Ascending aorta (tissue), 2 donors: ENCODE data around the gene DCUN1D3. TPM values are rescaled to one million over a fixed set of nuclear protein-coding genes. Genes with fewer than 3 reads are reported as not detected.
A peak's percentile ranks its signal among the peaks of the same experiment; 100 is the strongest.
"Not testable (repeated sequence)": the region's sequence is repeated elsewhere in the genome, so short reads cannot be mapped to it uniquely, and the experiment has no call there.

Experiments
- DNase-seq, 2 donors: peaks; one replicate each; pipeline ENCODE4 v3.0.0-alpha.2; 2019; ENCODE audit warnings: low spot score in 2 of 2
- H3K27ac ChIP-seq, 2 donors: fragments of 200-600 bp; sonication (generic); one replicate each; pipeline ENCODE4 v1.5.1; 2016 to 2017; ENCODE audit warnings: mild to moderate bottlenecking in 1 of 2
- H3K27me3 ChIP-seq: fragments of 200-600 bp; sonication (generic); one replicate; pipeline ENCODE4 v1.5.1; 2017
- H3K36me3 ChIP-seq, 2 donors: fragments of 200-600 bp; sonication (generic); one replicate each; pipeline ENCODE4 v1.5.1; 2016
- H3K4me1 ChIP-seq, 2 donors: fragments of 200-600 bp; sonication (generic); one replicate each; pipeline ENCODE4 v1.5.1; 2016 to 2017; ENCODE audit warnings: mild to moderate bottlenecking in 1 of 2
- H3K4me3 ChIP-seq, 2 donors: fragments of 200-600 bp; sonication (generic); one replicate each; pipeline ENCODE4 v1.5.1; 2016 to 2017; ENCODE audit warnings: mild to moderate bottlenecking in 1 of 2
- H3K9me3 ChIP-seq, 2 donors: fragments of 200-600 bp; sonication (generic); one replicate each; pipeline ENCODE4 v1.5.1; 2016
- CTCF ChIP-seq, 3 experiments: fragments of 200-600 bp in 2 of 3; fragments of 450-650 bp in 1 of 3; sonication (generic) in 2 of 3; IDR thresholded peaks; one replicate each; pipeline ENCODE4 v1.5.1; 2016 to 2019; ENCODE audit warnings: antibody characterized with exemption in 3 of 3, mild to moderate bottlenecking in 1 of 3, moderate library complexity in 1 of 3
- intact Hi-C: fragments of 100-400 bp; cut with DNase I; formaldehyde crosslinking; loops from one replicate; pipeline ENCODE4 v1.15.1; 2023
- total RNA-seq: library from RNA; depleted of rRNA; stranded (reverse); fragments of >200 nt; gene quantifications from one replicate; pipeline ENCODE4 v1.1.0, GENCODE V29; 2016

DCUN1D3 gene
- total RNA-seq, 1 donor from 2014 or later: 9.8 TPM

- no peak for DNase-seq
- Histone ChIP-seq H3K4me3 (no peak overlapping the region), H3K27me3 (no peaks in the 10 kb centered on the region), H3K27ac (no peak overlapping the region), H3K9me3 (no peaks in the 10 kb centered on the region), H3K4me1 (no peaks in the 10 kb centered on the region), H3K36me3 (no peaks in the 10 kb centered on the region)
- no peak for TF ChIP-seq CTCF (IDR thresholded peaks at IDR 0.05)
- intact Hi-C loops: no loop called here
Measured at GRCh38 chr16:20938426-20938825, 38.3 kb upstream of the DCUN1D3 start.

GRCh38 chr16:20937736-20938135 is 37.6 kb upstream of the DCUN1D3 start:
- Histone ChIP-seq H3K27me3 (no peaks in the 10 kb centered on the region), H3K27ac (no peak overlapping the region), H3K36me3 (no peaks in the 10 kb centered on the region), H3K4me1 (no peaks in the 10 kb centered on the region), H3K9me3 (no peaks in the 10 kb centered on the region), H3K4me3 (no peak overlapping the region)
- intact Hi-C loops: no loop called here
- DNase-seq: no peak
- no peak for TF ChIP-seq CTCF (IDR thresholded peaks at IDR 0.05)

GRCh38 chr16:20933589-20933988 is 33.4 kb upstream of the DCUN1D3 start:
- no peaks in the 10 kb centered on the region for H3K27me3 ChIP-seq
- intact Hi-C loops: no loop called here
- H3K36me3 ChIP-seq: no peaks in the 10 kb centered on the region
- no peak for DNase-seq
- H3K4me1 ChIP-seq: peaks cover 6 to 14% of the 10 kb centered on the region in 2 donors
- H3K27ac ChIP-seq: no peak overlapping the region
- no peak for TF ChIP-seq CTCF (IDR thresholded peaks at IDR 0.05)
- no peaks in the 10 kb centered on the region for H3K9me3 ChIP-seq
- no peak overlapping the region for H3K4me3 ChIP-seq

GRCh38 chr16:20931066-20931600 is 31.0 kb upstream of the DCUN1D3 start:
- Histone ChIP-seq H3K9me3 (no peaks in the 10 kb centered on the region), H3K36me3 (no peaks in the 10 kb centered on the region), H3K4me1 (peaks cover 6 to 14% of the 10 kb centered on the region in 2 donors), H3K4me3 (no peak overlapping the region), H3K27ac (peak overlapping the region; percentile 52 to 82), H3K27me3 (no peaks in the 10 kb centered on the region)
- DNase-seq: no peak
- TF ChIP-seq CTCF (IDR thresholded peaks at IDR 0.05): no peak
- intact Hi-C loops: no loop called here

GRCh38 chr16:20930365-20930690 is 30.2 kb upstream of the DCUN1D3 start:
- no peak for DNase-seq
- no peak for TF ChIP-seq CTCF (IDR thresholded peaks at IDR 0.05)
- H3K4me3 ChIP-seq: no peak overlapping the region
- no peaks in the 10 kb centered on the region for H3K27me3 ChIP-seq
- peaks cover 6 to 14% of the 10 kb centered on the region in 2 donors for H3K4me1 ChIP-seq
- H3K36me3 ChIP-seq: peaks cover 0 to 3% of the 10 kb centered on the region in 2 donors
- peak overlapping the region; percentile 52 to 82 for H3K27ac ChIP-seq
- intact Hi-C loops: no loop called here
- H3K9me3 ChIP-seq: no peaks in the 10 kb centered on the region

- peak in 1 of 2 donors; percentile 78 for DNase-seq
- H3K36me3 ChIP-seq, H3K9me3 ChIP-seq, H3K4me3 ChIP-seq, intact Hi-C loops, H3K27me3 ChIP-seq: not testable (repeated sequence)
- H3K4me1 ChIP-seq: peaks cover 6 to 14% of the 10 kb centered on the region in 2 donors
- peak overlapping the region; percentile 52 to 82 for H3K27ac ChIP-seq
Measured at GRCh38 chr16:20929676-20930364, 29.7 kb upstream of the DCUN1D3 start.
